Cortex of kidney (tissue), 1 donor: Measurements from ENCODE around the gene MYOT.
"Not testable (repeated sequence)": the region's sequence is repeated elsewhere in the genome, so short reads cannot be mapped to it uniquely, and the experiment has no call there.

Experiments used
- DNase-seq: peaks from one replicate; lab custom pipeline; 2025; lab: John Stamatoyannopoulos, UW

Gene MYOT

GRCh38 chr5:137867664-137868063 is at the start of gene MYOT:
Gene MYOT (plus strand): TSS chr5:137867860. CDS start chr5:137870652, 2,792 bp downstream.
- DNase-seq = no peak

- DNase-seq = no peak
These were observed 47.9 kb upstream of the MYOT start for GRCh38 chr5:137819766-137820165.

- no peak for DNase-seq
These were observed 45.4 kb upstream of the MYOT start for GRCh38 chr5:137822158-137822764.

- no peak for DNase-seq
These were observed 44.7 kb upstream of the MYOT start for GRCh38 chr5:137822984-137823383.

GRCh38 chr5:137825165-137825564 is 42.5 kb upstream of the MYOT start:
- no peak for DNase-seq

GRCh38 chr5:137826067-137826466 is 41.6 kb upstream of the MYOT start:
- no peak for DNase-seq

GRCh38 chr5:137828180-137828579 is 39.5 kb upstream of the MYOT start:
- DNase-seq = no peak

GRCh38 chr5:137828664-137829063 is 39.0 kb upstream of the MYOT start:
- no peak for DNase-seq

GRCh38 chr5:137831105-137831504 is 36.6 kb upstream of the MYOT start:
- no peak for DNase-seq

GRCh38 chr5:137831526-137831925 is 36.1 kb upstream of the MYOT start:
- DNase-seq = no peak

GRCh38 chr5:137832416-137832815 is 35.2 kb upstream of the MYOT start:
- DNase-seq = no peak

- no peak for DNase-seq
These were observed 34.2 kb upstream of the MYOT start for GRCh38 chr5:137833463-137833862.

- no peak for DNase-seq
These were observed 33.1 kb upstream of the MYOT start for GRCh38 chr5:137834498-137835049.

- no peak for DNase-seq
These were observed 31.4 kb upstream of the MYOT start for GRCh38 chr5:137836298-137836697.

GRCh38 chr5:137836997-137837396 is 30.7 kb upstream of the MYOT start:
- DNase-seq = no peak

GRCh38 chr5:137837491-137838394 is 29.9 kb upstream of the MYOT start:
- no peak for DNase-seq

GRCh38 chr5:137838976-137839375 is 28.7 kb upstream of the MYOT start:
- no peak for DNase-seq

- no peak for DNase-seq
These were observed 25.4 kb upstream of the MYOT start for GRCh38 chr5:137842296-137842695.

- DNase-seq = no peak
These were observed 23.9 kb upstream of the MYOT start for GRCh38 chr5:137843676-137844299.

GRCh38 chr5:137845472-137845871 is 22.2 kb upstream of the MYOT start:
- DNase-seq = no peak

- DNase-seq = no peak
These were observed 20.0 kb upstream of the MYOT start for GRCh38 chr5:137847687-137848086.

- DNase-seq = not testable (repeated sequence)
These were observed 14.5 kb upstream of the MYOT start for GRCh38 chr5:137853165-137853564.

- no peak for DNase-seq
These were observed 11.5 kb upstream of the MYOT start for GRCh38 chr5:137856201-137856600.
